HG02571 (cell line): ENCODE results near the gene GNAZ.
"Not testable (repeated sequence)": the region's sequence is repeated elsewhere in the genome, so short reads cannot be mapped to it uniquely, and the experiment has no call there.

Experiments used
- ATAC-seq: cut with Tn5 transposase; IDR thresholded peaks from one replicate; pipeline ENCODE4 v1.9.1; 2021; ENCODE audit warnings: mild to moderate bottlenecking, moderate library complexity; ENCODE audit not compliant: unreplicated experiment

The GNAZ gene

DNA sequence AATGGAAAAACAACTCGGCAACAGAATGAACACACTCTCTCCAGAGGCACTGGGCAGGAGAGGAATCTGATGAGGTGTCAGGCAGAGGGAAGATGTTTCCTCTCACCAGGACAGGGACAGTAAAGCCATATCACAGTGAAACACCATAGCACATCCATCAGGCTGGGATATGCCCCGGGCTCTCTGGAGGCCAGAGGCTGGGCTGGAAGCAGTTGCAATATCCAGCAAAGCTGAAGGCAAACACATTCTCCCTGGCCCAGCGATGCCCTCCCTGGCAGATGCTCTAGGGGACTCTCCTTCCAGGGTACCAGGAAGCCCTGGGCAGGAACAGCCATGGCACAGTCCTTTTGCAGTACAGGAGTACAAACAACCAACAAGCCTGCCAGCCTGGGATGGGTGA, 60.4 kb downstream of the GNAZ start:
- ATAC-seq = no peak

DNA sequence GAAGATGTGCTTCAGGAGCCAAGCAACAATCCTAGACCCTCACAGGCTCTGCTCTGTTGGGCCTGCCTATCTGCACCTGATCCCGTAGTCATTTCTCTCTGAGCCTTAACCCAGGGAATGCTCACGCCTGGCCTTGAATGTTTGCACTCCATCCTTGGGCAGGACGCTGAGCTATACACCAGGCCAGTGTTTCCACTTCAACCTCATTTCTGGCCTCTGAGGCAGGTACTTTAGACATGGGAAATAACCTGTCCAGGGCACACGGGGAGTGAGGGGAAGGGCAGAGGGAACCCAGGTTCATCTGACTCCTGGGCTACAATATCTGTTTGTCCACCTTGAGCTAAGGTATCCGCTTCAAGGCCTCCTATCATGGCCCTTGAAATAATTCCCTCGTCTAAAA, 61.6 kb downstream of the GNAZ start:
- no peak for ATAC-seq

DNA sequence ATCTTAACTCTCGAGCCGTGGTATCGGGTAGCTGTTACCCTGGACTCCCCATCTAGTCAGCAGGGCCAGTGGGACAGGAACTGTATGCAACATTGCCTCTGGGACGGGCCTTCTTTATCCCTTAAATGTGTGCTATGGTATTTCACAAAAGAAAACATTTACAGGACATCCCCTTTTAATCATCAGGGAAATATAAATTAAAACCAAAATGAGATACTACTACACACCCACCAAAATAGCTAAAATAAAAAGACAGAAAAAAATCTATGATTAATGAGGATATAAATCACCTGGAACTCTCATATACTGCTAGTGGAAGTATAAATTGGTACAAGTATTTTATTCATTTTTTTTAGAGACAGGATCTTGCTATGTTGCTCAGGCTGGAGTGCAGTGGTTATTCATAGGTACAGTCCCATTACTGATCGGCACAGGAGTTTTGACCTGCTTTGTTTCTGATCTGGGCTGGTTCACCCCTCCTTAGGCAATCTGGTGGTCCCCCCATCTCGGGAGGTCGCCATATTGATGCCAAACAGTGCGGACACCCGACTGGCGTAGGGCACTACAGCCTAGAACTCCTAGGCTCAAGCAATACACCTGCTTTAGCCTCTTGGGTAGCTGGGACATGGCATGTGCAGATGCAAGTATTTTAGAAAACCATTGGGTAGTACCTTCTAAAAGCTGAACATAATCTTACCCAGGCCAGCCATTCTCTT, 62.2 kb downstream of the GNAZ start:
- ATAC-seq = no peak

DNA sequence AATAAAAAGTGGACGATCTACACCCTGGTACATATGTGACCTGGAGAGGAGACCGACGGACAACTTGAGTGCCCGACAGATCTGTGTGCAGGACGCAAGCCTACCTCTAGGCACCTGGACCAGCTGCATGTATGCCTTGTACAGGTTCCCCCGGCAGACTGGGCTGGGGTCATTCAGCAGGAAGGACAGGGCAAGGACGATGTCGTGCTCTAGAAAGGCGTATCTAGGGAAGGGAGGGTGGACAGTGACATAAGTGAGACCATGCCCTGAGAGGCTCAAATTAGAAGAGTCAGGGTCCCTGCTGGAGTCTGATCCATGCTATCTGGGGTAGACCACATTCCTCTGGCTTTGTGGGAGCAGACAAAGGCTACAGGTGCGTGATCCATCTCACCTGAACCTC, 63.6 kb downstream of the GNAZ start:
- ATAC-seq = no peak

DNA sequence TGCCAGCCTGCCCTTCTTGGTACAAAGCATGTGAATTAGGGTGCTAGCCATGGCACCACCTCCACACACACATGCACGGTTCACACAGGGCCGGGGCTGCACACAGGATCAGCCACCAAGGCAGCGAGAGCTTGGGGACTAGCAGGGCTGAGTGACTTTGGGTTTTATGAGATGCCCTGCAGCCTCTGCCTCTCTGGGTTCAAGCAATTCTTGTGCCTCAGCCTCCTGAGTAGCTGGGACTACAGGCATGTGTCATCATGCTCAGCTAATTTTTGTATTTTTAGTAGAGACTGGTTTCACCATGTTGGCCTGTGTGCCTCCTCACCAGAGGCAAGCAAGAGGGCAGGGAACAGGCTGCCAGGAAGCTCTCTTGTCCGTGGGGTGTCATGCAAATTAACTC, 66.7 kb downstream of the GNAZ start:
- not testable (repeated sequence) for ATAC-seq

DNA sequence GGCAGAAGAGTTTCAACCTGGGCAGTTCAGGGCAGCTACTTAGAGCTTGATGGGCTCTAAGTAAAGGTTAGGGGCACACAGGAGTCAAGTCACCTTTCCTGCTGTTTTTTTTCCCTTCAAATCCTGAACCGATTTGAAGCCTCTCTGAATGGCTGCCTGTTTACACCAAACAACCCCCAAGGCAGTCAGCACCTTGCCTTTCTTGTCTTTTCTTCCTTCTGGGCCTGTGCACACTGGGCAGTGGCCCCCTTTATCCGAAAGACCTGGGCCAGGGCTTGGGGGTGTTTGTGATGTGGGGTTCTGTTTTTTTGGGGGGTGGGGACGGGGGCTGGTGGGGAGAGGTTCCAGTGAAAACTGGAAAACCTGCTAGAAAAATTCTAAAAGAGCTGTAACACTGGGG, 67.1 kb downstream of the GNAZ start:
- ATAC-seq = no peak

DNA sequence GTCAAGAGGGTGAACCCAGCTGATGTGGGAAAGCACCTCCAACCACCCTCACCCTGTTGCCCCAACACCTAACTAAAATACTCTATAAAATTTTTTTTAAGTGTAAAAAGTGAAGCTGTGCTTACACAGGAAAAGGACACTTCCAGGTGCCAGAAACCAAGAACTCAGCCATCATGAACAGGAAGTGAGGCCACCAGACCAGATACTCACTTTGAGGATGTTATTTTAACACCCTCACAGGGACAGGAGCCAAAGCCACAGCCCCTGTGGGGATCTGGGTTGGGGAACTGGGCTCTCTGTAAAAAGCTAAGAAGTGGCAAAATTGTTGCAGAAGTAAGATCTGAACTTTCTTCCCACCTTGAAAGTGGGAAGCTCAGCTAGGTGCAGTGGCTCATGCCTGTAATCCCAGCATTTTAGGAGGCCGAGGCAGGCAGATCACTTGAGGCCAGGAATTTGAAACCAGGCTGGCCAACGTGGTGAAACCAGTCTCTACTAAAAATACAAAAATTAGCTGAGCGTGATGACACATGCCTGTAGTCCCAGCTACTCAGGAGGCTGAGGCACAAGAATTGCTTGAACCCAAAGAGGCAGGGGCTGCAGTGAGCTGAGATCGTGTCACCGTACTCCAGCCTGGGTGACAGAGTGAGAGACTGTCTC, 67.7 kb downstream of the GNAZ start:
- peak; percentile 36 for ATAC-seq

DNA sequence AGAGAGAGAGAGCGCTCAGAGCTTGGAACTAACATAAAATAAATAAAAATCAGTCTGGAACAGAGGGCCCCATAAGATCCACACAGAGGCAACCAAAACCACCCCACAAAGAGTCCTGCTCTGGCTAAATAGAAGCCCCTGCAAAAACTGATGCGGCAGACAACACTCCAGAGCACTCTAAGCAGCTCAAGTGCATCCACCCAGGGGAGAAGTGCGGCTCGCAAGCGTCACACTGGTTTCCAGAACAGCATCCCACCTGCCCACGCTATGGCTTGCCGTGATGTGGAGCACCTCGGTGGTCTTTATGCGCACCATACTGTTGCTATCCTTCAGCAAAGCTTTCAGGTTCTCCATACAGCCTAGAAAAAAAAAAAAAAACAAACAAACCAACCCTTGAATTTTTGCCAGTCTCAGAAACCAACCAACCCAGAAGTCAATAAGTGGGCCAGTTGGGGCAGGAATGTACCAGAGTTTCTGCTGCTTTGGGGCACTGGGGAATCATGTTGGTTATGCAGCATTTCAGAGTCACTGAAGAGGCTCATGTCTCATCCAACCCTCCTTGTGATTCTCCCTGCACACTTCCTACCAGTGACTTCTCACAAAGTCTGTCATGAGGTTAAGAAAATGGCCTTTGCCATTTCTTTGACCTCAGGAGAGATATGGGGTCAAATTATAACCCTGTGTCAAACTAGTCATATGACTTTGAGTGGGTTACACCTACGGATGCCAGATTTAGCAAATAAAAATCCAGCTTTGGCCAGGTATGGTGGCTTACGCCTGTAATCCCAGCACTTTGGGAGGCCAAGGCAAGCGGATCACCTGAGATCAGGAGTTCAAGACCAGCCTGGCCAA, 68.5 kb downstream of the GNAZ start:
- ATAC-seq = no peak

GRCh38 chr22:23140385-23140784, 70.1 kb downstream of the GNAZ start:
- no peak for ATAC-seq

DNA sequence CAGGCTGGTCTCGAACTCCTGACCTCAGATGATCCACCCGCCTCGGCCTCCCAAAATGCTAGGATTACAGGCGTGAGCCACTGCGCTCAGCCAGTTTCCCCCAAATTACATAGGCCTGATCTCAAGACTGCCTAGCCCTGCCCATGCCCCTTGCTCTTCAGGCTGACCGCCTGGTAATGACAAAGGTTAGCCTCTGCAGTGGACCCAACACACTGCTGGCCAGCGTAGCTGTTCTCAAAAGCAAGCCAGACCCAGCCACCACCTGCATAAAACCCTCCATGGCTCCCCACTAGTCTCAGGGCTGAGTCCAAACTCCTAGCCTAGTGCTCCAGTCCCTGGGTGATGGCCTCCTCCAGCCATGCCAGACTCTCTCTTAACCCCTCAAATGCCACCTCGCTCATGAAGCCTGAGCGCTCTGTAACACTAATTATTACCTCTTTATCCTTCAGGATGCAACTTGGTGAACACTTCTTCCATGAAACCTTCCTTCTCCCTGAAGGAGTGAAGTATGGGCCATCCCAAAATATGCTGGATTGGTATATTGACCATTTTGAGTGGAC, 72.3 kb downstream of the GNAZ start:
- no peak for ATAC-seq

GRCh38 chr22:23143119-23143518, 72.8 kb downstream of the GNAZ start:
- no peak for ATAC-seq

- ATAC-seq = no peak
Measured at GRCh38 chr22:23144432-23144831, 74.1 kb downstream of the GNAZ start.

- no peak for ATAC-seq
Measured at GRCh38 chr22:23144932-23145877, 74.9 kb downstream of the GNAZ start, which contains the start of gene RAB36. Gene RAB36 (plus strand): TSS chr22:23145477. CDS start chr22:23146617, 1,140 bp downstream.

DNA sequence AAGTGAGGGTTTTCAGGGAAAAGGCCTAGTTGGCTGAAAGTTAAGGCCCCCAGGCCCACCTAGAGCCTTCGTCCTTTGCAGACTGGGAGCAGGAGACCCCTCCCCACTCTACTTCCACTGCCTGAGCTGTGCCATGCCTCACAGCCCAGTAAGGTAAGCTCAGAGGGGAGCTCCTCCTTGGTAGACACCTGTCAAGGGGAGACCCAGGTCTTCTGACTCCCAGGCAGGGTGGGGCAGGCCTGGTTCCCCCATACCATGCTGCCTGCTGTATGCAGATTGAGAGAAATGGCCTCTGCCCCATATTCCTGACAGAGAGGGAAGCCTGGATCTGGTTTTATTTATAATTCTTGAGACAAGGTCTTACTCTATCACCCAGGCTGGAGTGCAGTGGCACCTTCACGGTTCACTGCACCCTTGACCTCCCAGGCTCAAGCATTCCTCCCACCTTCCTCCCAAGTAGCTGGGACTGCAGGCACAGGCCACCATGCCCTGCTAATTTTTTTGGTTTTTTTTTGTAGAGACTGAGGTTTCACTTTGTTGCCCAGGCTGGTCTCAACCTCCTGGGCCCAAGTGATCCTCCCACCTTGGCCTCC, 75.7 kb downstream of the GNAZ start:
- ATAC-seq = no peak

- no peak for ATAC-seq
Measured at GRCh38 chr22:23146478-23147205, 76.3 kb downstream of the GNAZ start.

GRCh38 chr22:23147617-23148387, 77.5 kb downstream of the GNAZ start:
- no peak for ATAC-seq

GRCh38 chr22:23149743-23150238, 79.5 kb downstream of the GNAZ start:
- no peak for ATAC-seq

DNA sequence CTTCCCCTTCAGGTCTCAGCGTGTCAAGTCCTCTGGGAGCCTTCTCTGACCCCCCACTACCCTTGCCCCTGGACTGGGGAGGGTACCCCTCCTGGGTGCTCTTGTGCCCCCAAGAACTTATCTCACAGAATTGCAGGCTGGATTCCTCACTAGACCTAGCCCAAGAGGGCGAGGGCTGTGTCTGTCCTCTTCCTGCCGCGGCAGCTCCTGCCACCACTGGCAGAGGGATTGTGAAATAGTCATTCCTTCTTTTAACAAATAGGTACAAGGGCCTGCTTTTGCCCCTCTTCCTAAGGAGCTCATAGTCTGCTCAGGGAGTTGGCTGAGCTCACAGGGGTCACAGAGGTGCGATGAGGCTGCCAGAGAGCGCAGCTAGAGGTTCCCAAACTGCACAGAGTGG, 80.4 kb downstream of the GNAZ start:
- ATAC-seq = no peak
